ENCODE data around the gene SPHK1. TPM values are rescaled to one million over a fixed set of nuclear protein-coding genes. Genes with fewer than 3 reads are reported as not detected.

Gene SPHK1
- total and polyA plus RNA-seq, 11 donors, result 2.6 to 20.5 (median 4.6) TPM

DNA sequence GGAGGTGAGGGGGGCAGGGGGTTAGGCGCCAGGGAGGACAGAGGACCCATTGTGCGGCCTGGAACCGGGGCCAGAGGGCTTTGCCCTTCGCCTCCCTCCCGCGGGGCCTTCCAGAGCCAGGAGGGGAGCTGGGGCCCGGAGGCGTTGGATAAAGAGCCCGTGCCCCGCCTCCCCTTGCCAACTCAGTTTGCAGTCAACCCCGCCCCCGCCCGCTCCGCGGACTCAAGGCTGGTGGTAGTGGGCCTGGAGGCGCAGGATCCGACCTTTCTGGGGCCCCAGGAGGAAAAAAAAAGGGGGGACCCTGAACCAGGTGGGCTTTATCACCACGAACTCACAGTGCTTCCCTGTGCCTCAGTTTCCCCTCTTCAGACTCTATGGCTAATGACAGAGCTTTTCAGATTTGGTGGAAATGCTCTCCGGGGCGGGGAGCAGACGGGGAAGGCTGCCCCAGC, 2.0 kb upstream of the SPHK1 start:
- ATAC-seq (no peak), DNase-seq (peak in 2 of 5 donors; percentile 52)
- intact Hi-C loops (cut with DNase I), result no loop called here
- Histone ChIP-seq H3K27ac (peak overlapping the region in 11 of 12 donors; percentile 38 to 95 (median 84)), H3K4me1 (peaks cover 0 to 44% (median 29%) of the 10 kb centered on the region in 12 donors), H3K36me3 (peaks cover 0 to 8% (median 0%) of the 10 kb centered on the region in 9 donors), H3K27me3 (no peaks in the 10 kb centered on the region), H3K9me3 (no peaks in the 10 kb centered on the region), H3K4me3 (peak overlapping the region; percentile 47 to 76 (median 66))
- no peak for TF ChIP-seq POLR2A (IDR thresholded peaks at IDR 0.05)
- TF ChIP-seq, protein P1, sequence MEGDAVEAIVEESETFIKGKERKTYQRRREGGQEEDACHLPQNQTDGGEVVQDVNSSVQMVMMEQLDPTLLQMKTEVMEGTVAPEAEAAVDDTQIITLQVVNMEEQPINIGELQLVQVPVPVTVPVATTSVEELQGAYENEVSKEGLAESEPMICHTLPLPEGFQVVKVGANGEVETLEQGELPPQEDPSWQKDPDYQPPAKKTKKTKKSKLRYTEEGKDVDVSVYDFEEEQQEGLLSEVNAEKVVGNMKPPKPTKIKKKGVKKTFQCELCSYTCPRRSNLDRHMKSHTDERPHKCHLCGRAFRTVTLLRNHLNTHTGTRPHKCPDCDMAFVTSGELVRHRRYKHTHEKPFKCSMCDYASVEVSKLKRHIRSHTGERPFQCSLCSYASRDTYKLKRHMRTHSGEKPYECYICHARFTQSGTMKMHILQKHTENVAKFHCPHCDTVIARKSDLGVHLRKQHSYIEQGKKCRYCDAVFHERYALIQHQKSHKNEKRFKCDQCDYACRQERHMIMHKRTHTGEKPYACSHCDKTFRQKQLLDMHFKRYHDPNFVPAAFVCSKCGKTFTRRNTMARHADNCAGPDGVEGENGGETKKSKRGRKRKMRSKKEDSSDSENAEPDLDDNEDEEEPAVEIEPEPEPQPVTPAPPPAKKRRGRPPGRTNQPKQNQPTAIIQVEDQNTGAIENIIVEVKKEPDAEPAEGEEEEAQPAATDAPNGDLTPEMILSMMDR (IDR thresholded peaks at IDR 0.05), result no peak
- WGBS, 4 donors, result 42 to 60% (median 49%) methylated on average over 21 of the region's 21 CpGs

DNA sequence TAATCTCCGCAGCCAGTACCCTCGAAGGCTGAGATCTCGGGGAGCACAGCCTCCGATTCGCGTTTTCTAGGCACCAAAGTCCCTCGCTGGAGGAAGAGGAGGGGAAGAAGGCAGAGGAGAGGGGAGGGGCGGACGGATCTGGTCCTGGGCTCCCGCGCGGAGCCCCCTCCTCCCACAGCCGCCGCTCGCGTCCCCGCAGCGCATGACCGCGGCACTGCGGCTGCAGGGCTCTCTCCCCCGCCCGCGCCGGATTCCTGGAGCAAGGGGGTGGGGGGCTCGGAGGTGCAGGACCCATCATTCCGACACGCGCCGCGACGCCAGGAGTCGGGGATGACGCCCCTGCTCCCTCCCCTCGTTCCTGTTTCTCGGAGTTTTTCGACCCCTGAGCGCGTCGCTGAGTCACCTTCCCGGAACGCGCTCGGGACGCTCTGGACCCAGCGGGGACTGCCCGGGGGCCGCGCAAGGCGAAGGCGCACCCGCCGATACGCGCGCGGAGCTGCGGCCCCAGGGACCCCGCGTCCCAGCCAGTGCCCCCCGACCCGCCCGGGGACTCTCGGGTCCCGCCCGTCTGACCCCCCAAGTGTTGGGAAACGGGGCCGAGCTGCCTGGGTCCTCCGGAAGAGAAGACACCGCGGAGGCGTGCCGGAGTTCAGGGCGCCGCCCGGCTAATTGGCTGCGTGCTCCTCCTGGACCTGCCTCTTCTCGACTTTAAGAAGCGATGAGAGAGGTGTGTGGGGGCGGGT, 1.4 kb upstream of the SPHK1 start:
- H3K4me3 ChIP-seq, result peak overlapping the region; percentile 47 to 76 (median 66)
- H3K27ac ChIP-seq, result peak overlapping the region; percentile 38 to 95 (median 84)
- H3K36me3 ChIP-seq, result peaks cover 0 to 10% (median 0%) of the 10 kb centered on the region in 9 donors
- TF ChIP-seq, protein P1 (IDR thresholded peaks at IDR 0.05), result no peak
- no peak for TF ChIP-seq POLR2A (IDR thresholded peaks at IDR 0.05)
- WGBS, 4 donors, result 1 to 2% (median 1%) methylated on average over 40 to 80 of the region's 80 CpGs
- ATAC-seq (peak in 3 of 4 donors; percentile 23 to 37 (median 29)), DNase-seq (peak in 4 of 5 donors; percentile 51 to 81 (median 66))
- no peaks in the 10 kb centered on the region for H3K9me3 ChIP-seq
- no peaks in the 10 kb centered on the region for H3K27me3 ChIP-seq
- H3K4me1 ChIP-seq, result peaks cover 0 to 44% (median 29%) of the 10 kb centered on the region in 12 donors
- intact Hi-C loops (cut with DNase I), result no loop called here

DNA sequence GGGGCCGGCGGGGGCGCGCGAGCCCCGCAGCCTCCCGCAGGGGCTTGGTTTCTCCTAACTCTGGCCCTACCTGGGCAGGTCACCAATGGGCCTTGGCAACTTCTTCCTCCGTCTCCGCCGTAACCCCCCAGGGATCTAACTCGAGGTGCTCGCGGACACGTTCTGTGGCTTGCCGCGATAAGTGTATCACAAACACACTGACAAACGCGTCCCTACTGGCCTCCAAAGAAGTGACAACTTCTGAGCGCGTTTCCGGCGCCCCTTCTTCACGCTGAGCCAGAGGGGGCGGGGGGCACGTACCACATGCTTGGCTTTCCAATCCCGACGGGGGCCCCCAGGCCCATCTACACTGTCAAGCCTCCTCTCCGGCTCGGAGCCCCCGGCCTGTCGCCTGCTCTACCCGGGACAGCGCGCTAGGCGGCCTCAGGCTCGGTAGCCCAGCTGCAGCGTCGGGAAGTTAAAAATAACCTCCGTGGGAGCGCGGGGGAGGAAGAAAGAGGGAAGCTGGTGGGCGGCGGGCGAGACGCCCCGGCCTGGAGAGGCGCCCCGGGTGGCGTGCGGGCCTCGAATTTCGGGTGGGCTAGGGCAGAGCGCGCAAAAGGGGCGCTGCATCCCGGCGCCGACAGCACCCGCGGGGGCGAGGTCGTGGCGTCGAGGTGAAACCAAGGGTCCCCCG, 725 bp upstream of the SPHK1 start:
- Histone ChIP-seq H3K4me3 (peak overlapping the region; percentile 47 to 76 (median 66)), H3K9me3 (no peaks in the 10 kb centered on the region), H3K27me3 (no peaks in the 10 kb centered on the region), H3K4me1 (peaks cover 0 to 44% (median 29%) of the 10 kb centered on the region in 12 donors), H3K36me3 (peaks cover 0 to 10% (median 0%) of the 10 kb centered on the region in 9 donors), H3K27ac (peak overlapping the region; percentile 77 to 95 (median 84))
- 0% methylated on average over 33 to 65 of the region's 65 CpGs for WGBS, 4 donors
- intact Hi-C loops (cut with DNase I), result no loop called here
- DNase-seq, result peak; percentile 67 to 79 (median 71)
- peak in 3 of 4 donors; percentile 37 to 41 (median 39) for ATAC-seq
- no peak for TF ChIP-seq POLR2A (IDR thresholded peaks at IDR 0.05)
- TF ChIP-seq, protein P1 (IDR thresholded peaks at IDR 0.05), result peak in 10 of 12 donors; percentile 14 to 56 (median 28)
